ENCODE measurements around the gene SMC2.

GRCh38 chr9:104075801-104076753, 18.0 kb upstream of the SMC2 start:
- TF ChIP-seq POLR2A (IDR thresholded peaks at IDR 0.05) (no peak), CTCF (IDR thresholded peaks at IDR 0.05) (no peak)
